Gastrocnemius medialis (tissue), 4 donors: ENCODE results near the gene PDZK1.

Experiments used
- POLR2A ChIP-seq, 2 donors: fragments of 450-650 bp; IDR thresholded peaks; one replicate each; pipeline ENCODE4 v1.6.1; 2017; ENCODE audit warnings: antibody characterized with exemption in 2 of 2, mild to moderate bottlenecking in 2 of 2, moderate library complexity in 2 of 2
- TF ChIP-seq, protein P1 (sequence below), 5 experiments: fragments of 450-650 bp in 3 of 5; fragments of 200-600 bp in 2 of 5; sonication (generic) in 2 of 5; IDR thresholded peaks in 4 of 5; conservative IDR thresholded peaks in 1 of 5; 1 replicate in 4 of 5; 2 replicates in 1 of 5; pipeline ENCODE4 v1.5.1; 2016 to 2019; ENCODE audit warnings: antibody characterized with exemption in 5 of 5, mild to moderate bottlenecking in 3 of 5, moderate library complexity in 3 of 5

DNA sequence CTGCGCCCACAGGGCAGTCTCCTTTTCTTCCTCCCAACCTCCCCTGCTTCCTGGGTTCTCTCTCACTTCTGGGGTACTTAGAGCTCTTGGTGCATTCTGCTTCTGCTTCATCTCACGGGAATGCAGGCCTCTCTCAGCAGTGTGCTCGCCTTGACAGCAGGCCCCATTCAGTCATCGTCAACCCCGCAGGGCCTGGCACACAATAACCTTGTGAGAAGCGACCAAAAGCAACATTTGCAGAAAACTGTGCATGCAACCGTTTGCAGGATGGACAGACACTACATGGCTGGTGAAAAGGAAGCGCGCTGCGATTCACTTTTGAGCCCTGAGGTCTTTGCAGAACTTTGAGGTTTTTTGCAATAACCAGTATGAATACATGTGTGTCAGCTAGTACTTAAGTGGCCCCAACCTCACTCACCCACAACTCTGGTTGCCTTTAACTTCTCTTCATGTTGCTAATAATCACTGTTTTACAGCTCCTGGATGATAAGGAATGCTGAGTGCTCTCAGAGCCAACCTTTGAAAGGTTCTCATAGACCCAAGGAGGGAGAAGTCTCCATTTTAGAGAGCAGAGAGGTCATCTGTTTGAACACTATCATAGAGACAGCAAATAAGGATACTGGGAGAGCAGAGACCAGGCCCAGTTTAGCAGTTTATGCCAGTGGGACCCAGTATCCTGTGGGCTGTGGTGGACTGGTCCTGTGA lies 9.6 kb upstream of the PDZK1 start:
- TF ChIP-seq, protein P1, sequence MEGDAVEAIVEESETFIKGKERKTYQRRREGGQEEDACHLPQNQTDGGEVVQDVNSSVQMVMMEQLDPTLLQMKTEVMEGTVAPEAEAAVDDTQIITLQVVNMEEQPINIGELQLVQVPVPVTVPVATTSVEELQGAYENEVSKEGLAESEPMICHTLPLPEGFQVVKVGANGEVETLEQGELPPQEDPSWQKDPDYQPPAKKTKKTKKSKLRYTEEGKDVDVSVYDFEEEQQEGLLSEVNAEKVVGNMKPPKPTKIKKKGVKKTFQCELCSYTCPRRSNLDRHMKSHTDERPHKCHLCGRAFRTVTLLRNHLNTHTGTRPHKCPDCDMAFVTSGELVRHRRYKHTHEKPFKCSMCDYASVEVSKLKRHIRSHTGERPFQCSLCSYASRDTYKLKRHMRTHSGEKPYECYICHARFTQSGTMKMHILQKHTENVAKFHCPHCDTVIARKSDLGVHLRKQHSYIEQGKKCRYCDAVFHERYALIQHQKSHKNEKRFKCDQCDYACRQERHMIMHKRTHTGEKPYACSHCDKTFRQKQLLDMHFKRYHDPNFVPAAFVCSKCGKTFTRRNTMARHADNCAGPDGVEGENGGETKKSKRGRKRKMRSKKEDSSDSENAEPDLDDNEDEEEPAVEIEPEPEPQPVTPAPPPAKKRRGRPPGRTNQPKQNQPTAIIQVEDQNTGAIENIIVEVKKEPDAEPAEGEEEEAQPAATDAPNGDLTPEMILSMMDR (IDR thresholded peaks at IDR 0.05 in 4 of 5, conservative IDR thresholded peaks at IDR 0.05 in 1 of 5), result no peak
- TF ChIP-seq POLR2A (IDR thresholded peaks at IDR 0.05), result no peak
